B cell (primary cell): ENCODE results near the gene APBA2. TPM values are rescaled to one million over a fixed set of nuclear protein-coding genes. Genes with fewer than 3 reads are reported as not detected.

Source experiments
- ATAC-seq: fragments of 200-7000 bp; cut with Tn5 transposase; one replicate; pipeline ENCODE4 v1.10.0; 2021; ENCODE audit warnings: low read depth, mild to moderate bottlenecking, moderate number of reproducible peaks, moderate library complexity
- CTCF ChIA-PET: fragments of 350-600 bp; sonication (Branson Sonifier 250); formaldehyde crosslinking; loops from one replicate; lab custom pipeline; 2021; ENCODE audit warnings: antibody characterized with exemption, inconsistent platforms; lab: Charles Lee
- POLR2A ChIA-PET: fragments of 350-600 bp; sonication (Branson Sonifier 250); formaldehyde crosslinking; loops from one replicate; lab custom pipeline; 2021; ENCODE audit warnings: antibody characterized with exemption; lab: Charles Lee
- DNase-seq: peaks from one replicate; pipeline ENCODE4 v3.0.0; 2013
- H2AFZ ChIP-seq: 2 replicates; pipeline ENCODE4 v1.6.1; 2012; ENCODE audit warnings: mild to moderate bottlenecking, low read depth, low read length; ENCODE audit not compliant: insufficient read depth, poor library complexity, severe bottlenecking
- H3K27ac ChIP-seq, 2 donors: 1 replicate in 1 of 2; 2 replicates in 1 of 2; pipeline ENCODE4 v1.5.1; 2012 to 2013; ENCODE audit warnings: low read length in 2 of 2, mild to moderate bottlenecking in 2 of 2, moderate library complexity in 1 of 2
- H3K27me3 ChIP-seq, 4 experiments: fragments of 200-600 bp in 1 of 4; sonication (generic) in 1 of 4; replicated peaks in 1 of 4; 1 replicate in 2 of 4; 2 replicates in 2 of 4; pipeline versions ENCODE4 v1.6.1 to v1.7.0; 2013 to 2016; ENCODE audit warnings: low read length in 3 of 4, mild to moderate bottlenecking in 2 of 4, mixed read lengths in 1 of 4, moderate library complexity in 1 of 4; ENCODE audit not compliant: insufficient read depth in 4 of 4, control insufficient read depth in 3 of 4; ENCODE audit errors: control extremely low read depth in 1 of 4
- H3K36me3 ChIP-seq, 2 experiments: replicated peaks in 1 of 2; 1 replicate in 1 of 2; 2 replicates in 1 of 2; pipeline versions ENCODE4 v1.6.1 to v1.7.1; 2013; ENCODE audit warnings: low read length in 1 of 2; ENCODE audit not compliant: insufficient read depth in 2 of 2, control insufficient read depth in 1 of 2; ENCODE audit errors: control extremely low read depth in 1 of 2, extremely low read depth in 1 of 2
- H3K4me1 ChIP-seq, 2 donors: fragments of 200-600 bp in 1 of 2; sonication (generic) in 1 of 2; 1 replicate in 1 of 2; 2 replicates in 1 of 2; pipeline versions ENCODE4 v1.5.1 to v1.6.1; 2013 to 2017; ENCODE audit warnings: low read length in 2 of 2; ENCODE audit not compliant: control insufficient read depth in 2 of 2, insufficient read depth in 2 of 2
- H3K4me2 ChIP-seq: replicated peaks from 2 replicates; pipeline ENCODE3; 2012; ENCODE audit warnings: mild to moderate bottlenecking, low read depth, low read length; ENCODE audit not compliant: poor library complexity, severe bottlenecking
- H3K4me3 ChIP-seq, 5 experiments: fragments of 200-600 bp in 1 of 5; sonication (generic) in 1 of 5; 1 replicate in 3 of 5; 2 replicates in 2 of 5; pipeline versions ENCODE4 v1.5.1 to v1.7.0; 2011 to 2016; ENCODE audit warnings: low read length in 4 of 5, mild to moderate bottlenecking in 4 of 5, low read depth in 2 of 5, control low read depth in 1 of 5, moderate library complexity in 1 of 5; ENCODE audit not compliant: insufficient read depth in 1 of 5; ENCODE audit errors: control extremely low read depth in 1 of 5, extremely low read depth in 1 of 5
- H3K79me2 ChIP-seq: fragments of 200-600 bp; sonication (generic); one replicate; pipeline ENCODE4 v1.6.0; 2016; ENCODE audit warnings: low read length; ENCODE audit not compliant: control insufficient read depth, insufficient read depth
- H3K9ac ChIP-seq: fragments of 200-600 bp; sonication (generic); 2 replicates; pipeline ENCODE4 v1.6.1; 2017; ENCODE audit warnings: mild to moderate bottlenecking, low read length, moderate library complexity
- H3K9me3 ChIP-seq, 3 donors: one replicate each; pipeline versions ENCODE4 v1.6.1 to v1.7.1; 2013; ENCODE audit warnings: low read length in 2 of 3; ENCODE audit not compliant: control insufficient read depth in 2 of 3, insufficient read depth in 1 of 3; ENCODE audit errors: control extremely low read depth in 1 of 3
- H4K20me1 ChIP-seq: 2 replicates; pipeline ENCODE4 v1.6.0; 2012; ENCODE audit warnings: mild to moderate bottlenecking, low read length; ENCODE audit not compliant: insufficient read depth, control insufficient read depth, poor library complexity, severe bottlenecking
- H3K27ac Mint-ChIP-seq: one replicate; pipeline ENCODE4 v1.8.0; 2021; ENCODE audit warnings: mixed read lengths
- H3K27me3 Mint-ChIP-seq: one replicate; pipeline ENCODE4 v1.8.0; 2021; ENCODE audit warnings: mixed read lengths
- H3K4me1 Mint-ChIP-seq: one replicate; pipeline ENCODE4 v1.8.0; 2021; ENCODE audit warnings: mixed read lengths
- H3K4me3 Mint-ChIP-seq: one replicate; pipeline ENCODE4 v1.8.0; 2021; ENCODE audit warnings: mixed read lengths
- H3K9me3 Mint-ChIP-seq: one replicate; pipeline ENCODE4 v1.8.0; 2022; ENCODE audit warnings: mixed read lengths; ENCODE audit not compliant: insufficient read depth
- CTCF ChIP-seq: fragments of 200-600 bp; IDR thresholded peaks from one replicate; pipeline ENCODE4 v1.8.0; 2022; ENCODE audit warnings: antibody characterized with exemption, mild to moderate bottlenecking
- EZH2 ChIP-seq: IDR thresholded peaks from 2 replicates; pipeline ENCODE4 v1.6.1; 2012; ENCODE audit warnings: borderline replicate concordance, low read depth, mild to moderate bottlenecking, moderate library complexity, low read length; ENCODE audit not compliant: insufficient read depth, poor library complexity, severe bottlenecking
- whole genome bisulfite sequencing: methylation state at CpG from one replicate; pipeline ENCODE4 v1.1.5; 2013; ENCODE audit warnings: missing lambda C conversion rate; ENCODE audit not compliant: insufficient coverage; 5-methylcytosine and 5-hydroxymethylcytosine counted together
- intact Hi-C: fragments of 100-400 bp; cut with micrococcal nuclease; formaldehyde crosslinking; loops from one replicate; pipeline ENCODE4 v1.10.0; 2022
- polyA plus RNA-seq: library from polyadenylated mRNA; depleted of rRNA; stranded (reverse); fragments of >200 nt; gene quantifications from 2 replicates; pipeline ENCODE4 v1.2.3, GENCODE V29; 2012
- total RNA-seq, 2 donors: library from RNA; stranded (reverse); fragments of 120-200 nt in 1 of 2; gene quantifications; 1 replicate in 1 of 2; 2 replicates in 1 of 2; pipeline versions ENCODE4 v1.2.3 to v1.2.4, GENCODE V29; 2013 to 2022

Gene APBA2
- total and polyA plus RNA-seq, 2 donors (not counting 1 experiment from before 2014, with no cell fraction given), result 0.19 TPM; not detected in 1

- DNase-seq (no peak), ATAC-seq (no peak)
- no peaks in the 10 kb centered on the region for H3K27me3 ChIP-seq
- Mint-ChIP-seq H3K27ac (no peak overlapping the region), H3K4me1 (no peaks in the 10 kb centered on the region), H3K9me3 (peaks cover 3% of the 10 kb centered on the region), H3K4me3 (no peak overlapping the region), H3K27me3 (no peaks in the 10 kb centered on the region)
- CTCF ChIA-PET, result no interaction called here
- 92% methylated on average over 4 of the region's 7 CpGs for WGBS
- H3K9ac ChIP-seq, result no peak overlapping the region
- H3K27ac ChIP-seq, result no peak overlapping the region
- TF ChIP-seq CTCF (no peak), EZH2 (no peak)
- H3K36me3 ChIP-seq, result no peaks in the 10 kb centered on the region
- H4K20me1 ChIP-seq, result no peaks in the 10 kb centered on the region
- H3K4me3 ChIP-seq, result no peak overlapping the region
- H3K4me2 ChIP-seq, result no peak overlapping the region
- POLR2A ChIA-PET, result no interaction called here
- H3K79me2 ChIP-seq, result no peaks in the 10 kb centered on the region
- intact Hi-C loops, result no loop called here
- H3K9me3 ChIP-seq, result peaks cover 0 to 17% (median 0%) of the 10 kb centered on the region in 3 donors
- no peak overlapping the region for H2AFZ ChIP-seq
- no peaks in the 10 kb centered on the region for H3K4me1 ChIP-seq
These were observed 176.9 kb downstream of the APBA2 start for GRCh38 chr15:29062626-29063025.

GRCh38 chr15:29063646-29064045, 177.9 kb downstream of the APBA2 start:
- Histone ChIP-seq H3K4me1 (no peaks in the 10 kb centered on the region), H2AFZ (no peak overlapping the region), H3K9ac (no peak overlapping the region), H3K4me3 (no peak overlapping the region), H3K79me2 (no peaks in the 10 kb centered on the region), H3K27me3 (no peaks in the 10 kb centered on the region), H4K20me1 (no peaks in the 10 kb centered on the region), H3K4me2 (no peak overlapping the region), H3K9me3 (peaks cover 0 to 22% (median 0%) of the 10 kb centered on the region in 3 donors), H3K27ac (no peak overlapping the region), H3K36me3 (no peaks in the 10 kb centered on the region)
- ATAC-seq, result no peak
- Mint-ChIP-seq H3K4me3 (no peak overlapping the region), H3K27ac (no peak overlapping the region), H3K27me3 (no peaks in the 10 kb centered on the region), H3K4me1 (no peaks in the 10 kb centered on the region), H3K9me3 (peaks cover 3% of the 10 kb centered on the region)
- ChIA-PET CTCF (no interaction called here), POLR2A (no interaction called here)
- no peak for TF ChIP-seq CTCF
- TF ChIP-seq EZH2, result no peak
- WGBS, result 80% methylated on average over 4 of the region's 5 CpGs
- no peak for DNase-seq
- intact Hi-C loops, result no loop called here
